ENCODE data around the gene COPE. TPM values are rescaled to one million over a fixed set of nuclear protein-coding genes. Genes with fewer than 3 reads are reported as not detected.

COPE gene
- 100 to 1,000 TPM in 3 of 4 donors, 10 to 100 TPM in 1; 97.3 to 164 (median 144) TPM for total RNA-seq

GRCh38 chr19:18919086-18919899, at the start of gene COPE, which contains the start of gene DDX49:
Gene COPE, minus strand, starts transcription at chr19:18919387. Its CDS starts 39 bp downstream, at chr19:18919348.
Gene DDX49, plus strand, starts transcription at chr19:18919715. Its CDS starts 27 bp downstream, at chr19:18919742.
- TF ChIP-seq CTCF (IDR thresholded peaks at IDR 0.05; ENCODE audit: low read depth) = no peak

GRCh38 chr19:18967358-18968146, 48.4 kb upstream of the COPE start:
- TF ChIP-seq CTCF (IDR thresholded peaks at IDR 0.05; ENCODE audit: low read depth) = no peak

DNA sequence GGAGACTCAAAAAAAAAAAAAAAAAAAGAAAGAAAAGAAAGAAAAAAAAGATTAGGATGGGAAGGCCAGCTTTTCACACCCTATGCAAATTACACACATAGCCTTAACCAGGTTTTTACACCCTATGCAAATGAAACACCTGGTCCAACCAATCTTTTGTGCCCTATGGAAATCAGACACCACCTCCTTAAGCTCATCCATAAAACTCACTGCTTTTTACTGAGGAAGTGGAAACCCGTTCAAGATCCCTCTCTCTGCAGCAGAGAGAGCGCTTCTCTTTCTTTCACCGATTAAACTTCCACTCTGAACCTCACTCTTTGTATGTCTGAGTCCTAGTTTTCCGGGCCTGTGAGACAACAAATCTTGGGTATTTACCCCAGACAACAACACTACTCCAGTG, 47.1 kb upstream of the COPE start:
- no peak for TF ChIP-seq CTCF (IDR thresholded peaks at IDR 0.05; ENCODE audit: low read depth)

GRCh38 chr19:18964121-18964520, 44.9 kb upstream of the COPE start:
- no peak for TF ChIP-seq CTCF (IDR thresholded peaks at IDR 0.05; ENCODE audit: low read depth)

DNA sequence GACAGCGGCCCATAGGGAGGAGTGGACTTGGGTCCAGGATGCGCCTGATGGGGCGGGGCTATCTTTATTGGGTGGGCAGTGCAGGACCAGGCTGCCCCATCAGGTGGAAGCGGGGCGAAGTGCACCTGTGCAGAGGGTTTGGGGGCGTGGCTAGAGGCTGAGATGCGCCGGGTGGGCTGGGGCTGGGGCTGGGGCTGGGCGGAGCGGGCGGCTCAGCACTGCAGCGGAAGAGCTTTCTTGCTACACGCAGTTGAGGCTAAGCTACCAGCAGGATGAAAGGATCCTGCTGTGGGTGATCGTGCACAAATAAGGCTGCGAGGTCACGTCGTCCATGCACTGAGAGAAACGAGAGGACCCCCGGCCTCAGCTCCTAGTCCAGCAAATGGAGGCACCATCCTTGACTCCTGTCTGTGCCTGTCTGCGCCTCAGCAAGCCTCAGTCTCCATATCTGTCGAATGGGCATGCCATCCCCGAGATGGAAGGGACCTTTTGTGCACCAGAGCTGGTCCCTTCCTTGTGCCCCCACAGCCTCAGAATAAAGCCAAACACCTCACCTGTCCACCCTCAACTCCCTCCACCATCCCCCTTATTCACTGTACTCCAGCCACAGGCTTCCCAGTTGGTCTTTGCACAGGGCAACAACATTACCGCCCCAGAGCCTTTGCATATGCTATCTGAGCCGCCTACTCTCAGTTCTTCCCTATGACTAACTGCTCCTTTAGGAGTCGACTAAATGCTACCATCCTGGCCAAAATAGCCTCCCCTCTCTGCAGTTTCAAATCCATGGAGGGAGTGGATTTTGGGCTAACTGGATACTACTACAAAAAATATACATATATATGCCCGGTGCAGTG, 42.8 kb upstream of the COPE start:
- no peak for TF ChIP-seq CTCF (IDR thresholded peaks at IDR 0.05; ENCODE audit: low read depth)

GRCh38 chr19:18960370-18960769, 41.2 kb upstream of the COPE start:
- TF ChIP-seq CTCF (IDR thresholded peaks at IDR 0.05; ENCODE audit: low read depth) = no peak

Measured in subcutaneous adipose tissue (tissue), 4 donors.